Cardiac fibroblast (primary cell): ENCODE results near the gene KCNAB1.

Source experiments
- DNase-seq, 2 donors: peaks; one replicate each; pipeline versions ENCODE4 v3.0.0 to v3.0.0-alpha.2; 2010; ENCODE audit warnings: low read depth in 2 of 2
- H3K4me3 ChIP-seq, 2 donors: replicated peaks in 1 of 2; 1 replicate in 1 of 2; 2 replicates in 1 of 2; pipeline ENCODE4 v1.5.1; 2011; ENCODE audit warnings: low read depth in 2 of 2, low read length in 2 of 2, mild to moderate bottlenecking in 2 of 2, moderate library complexity in 1 of 2
- CTCF ChIP-seq: IDR thresholded peaks from one replicate; pipeline ENCODE4 v1.5.1; 2011; ENCODE audit warnings: low read depth, mild to moderate bottlenecking, low read length, inconsistent platforms

KCNAB1 gene

GRCh38 chr3:156366559-156366958 is 246.2 kb downstream of the KCNAB1 start:
- no peak for TF ChIP-seq CTCF
- no peak overlapping the region for H3K4me3 ChIP-seq
- DNase-seq: no peak

GRCh38 chr3:156368189-156368588 is 247.8 kb downstream of the KCNAB1 start:
- H3K4me3 ChIP-seq: no peak overlapping the region
- TF ChIP-seq CTCF: no peak
- no peak for DNase-seq

GRCh38 chr3:156371701-156372100 is 251.3 kb downstream of the KCNAB1 start:
- H3K4me3 ChIP-seq: no peak overlapping the region
- TF ChIP-seq CTCF: no peak
- DNase-seq: no peak

- no peak overlapping the region for H3K4me3 ChIP-seq
- DNase-seq: no peak
- no peak for TF ChIP-seq CTCF
Measured at GRCh38 chr3:156373095-156373494, 252.7 kb downstream of the KCNAB1 start.

- no peak for DNase-seq
- no peak overlapping the region for H3K4me3 ChIP-seq
- no peak for TF ChIP-seq CTCF
Measured at GRCh38 chr3:156373654-156374053, 253.3 kb downstream of the KCNAB1 start.

- no peak for DNase-seq
- no peak overlapping the region for H3K4me3 ChIP-seq
- TF ChIP-seq CTCF: no peak
Measured at GRCh38 chr3:156376199-156376598, 255.8 kb downstream of the KCNAB1 start.

GRCh38 chr3:156377266-156377665 is 256.9 kb downstream of the KCNAB1 start:
- no peak for TF ChIP-seq CTCF
- H3K4me3 ChIP-seq: no peak overlapping the region
- no peak for DNase-seq
